DND-41 (cell line): ENCODE results near the gene KIF1C.

ENCODE experiments used
- ATAC-seq: fragments of 200-7000 bp; cut with Tn5 transposase; 3 replicates; pipeline ENCODE4 v1.9.1; 2021; ENCODE audit warnings: low read depth; ENCODE audit not compliant: insufficient read depth
- DNase-seq: peaks from one replicate; pipeline ENCODE4 v3.0.0-alpha.2; 2020
- H2AFZ ChIP-seq: 2 replicates; pipeline ENCODE4 v1.6.0; 2012; ENCODE audit warnings: low read depth, low read length
- H3K27ac ChIP-seq: 2 replicates; pipeline ENCODE4 v1.5.1; 2012; ENCODE audit warnings: low read length, inconsistent platforms
- H3K27me3 ChIP-seq: fragments of 200-600 bp; sonication (generic); 2 replicates; pipeline ENCODE4 v1.6.0; 2012; ENCODE audit warnings: low read length, mild to moderate bottlenecking, inconsistent platforms; ENCODE audit not compliant: insufficient read depth, poor library complexity
- H3K36me3 ChIP-seq: 2 replicates; pipeline ENCODE4 v1.5.1; 2012; ENCODE audit warnings: low read length, inconsistent platforms; ENCODE audit not compliant: insufficient read depth
- H3K4me1 ChIP-seq: 2 replicates; pipeline ENCODE4 v1.5.1; 2012; ENCODE audit warnings: mild to moderate bottlenecking, low read length; ENCODE audit not compliant: insufficient read depth
- H3K4me2 ChIP-seq: 2 replicates; pipeline ENCODE4 v1.6.0; 2012; ENCODE audit warnings: mild to moderate bottlenecking, moderate library complexity, low read length, inconsistent platforms; ENCODE audit not compliant: insufficient read depth
- H3K4me3 ChIP-seq, 2 experiments: fragments of 200-600 bp in 1 of 2; shearing (Covaris generic) in 1 of 2; 2 replicates each; pipeline ENCODE4 v1.5.1; 2012 to 2016; ENCODE audit warnings: inconsistent platforms in 2 of 2, low read length in 2 of 2, mild to moderate bottlenecking in 2 of 2, low read depth in 1 of 2, moderate library complexity in 1 of 2
- H3K79me2 ChIP-seq: 2 replicates; pipeline ENCODE4 v1.6.0; 2012; ENCODE audit warnings: low read length, inconsistent platforms; ENCODE audit not compliant: insufficient read depth
- H3K9ac ChIP-seq: 2 replicates; pipeline ENCODE4 v1.6.0; 2012; ENCODE audit warnings: low read depth, mild to moderate bottlenecking, inconsistent platforms, low read length, moderate library complexity
- H3K9me3 ChIP-seq: 2 replicates; pipeline ENCODE4 v1.5.1; 2012; ENCODE audit warnings: low read length, moderate library complexity, mild to moderate bottlenecking, inconsistent platforms; ENCODE audit not compliant: insufficient read depth, severe bottlenecking
- H4K20me1 ChIP-seq: 2 replicates; pipeline ENCODE4 v1.6.0; 2012; ENCODE audit warnings: low read length; ENCODE audit not compliant: insufficient read depth
- EZH2 ChIP-seq: IDR thresholded peaks from 3 replicates; pipeline ENCODE4 v1.6.1; 2012; ENCODE audit warnings: borderline replicate concordance, low read depth, mild to moderate bottlenecking, moderate library complexity, low read length, inconsistent platforms; ENCODE audit not compliant: severe bottlenecking
- TF ChIP-seq, protein P1 (sequence below): IDR thresholded peaks from 2 replicates; pipeline ENCODE4 v1.5.1; 2012; ENCODE audit warnings: borderline replicate concordance, low read length, moderate library complexity, mild to moderate bottlenecking; ENCODE audit not compliant: poor library complexity, severe bottlenecking; ENCODE audit errors: extremely low read depth

Gene KIF1C

DNA sequence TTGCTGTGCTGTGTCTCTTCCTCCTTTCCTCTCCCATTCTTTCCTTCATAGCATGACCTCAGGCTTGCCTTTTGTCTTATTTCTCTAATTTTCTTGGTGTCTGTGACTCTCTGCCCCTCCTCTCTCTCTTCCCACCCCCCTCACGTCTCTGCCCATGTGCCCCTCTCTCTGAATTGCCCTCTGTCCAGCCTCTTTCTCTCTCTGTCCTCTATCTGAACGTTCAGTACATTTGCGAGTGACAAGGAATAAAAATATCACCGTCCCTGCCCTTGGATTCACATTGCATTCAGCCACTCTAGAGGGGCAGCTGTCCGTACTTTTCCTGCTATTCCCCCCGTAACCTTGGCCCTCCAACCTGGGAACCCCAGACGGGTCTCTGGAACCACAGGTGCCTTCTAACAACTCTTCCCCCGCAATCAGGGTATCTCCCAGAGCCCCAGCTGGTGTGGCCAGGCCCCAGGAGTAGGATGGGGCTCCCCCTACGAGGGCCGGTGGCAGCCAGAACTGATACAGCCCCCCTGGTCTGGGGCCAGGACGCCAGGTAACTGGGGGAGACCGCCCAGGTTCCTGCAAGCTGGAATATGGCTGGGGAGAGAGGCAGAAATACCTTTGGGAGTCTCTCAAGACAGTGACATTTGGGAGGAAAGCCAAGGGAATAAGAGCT, 1.8 kb downstream of the KIF1C start:
- H3K36me3 ChIP-seq = peaks cover 37% of the 10 kb centered on the region
- TF ChIP-seq EZH2 = no peak
- TF ChIP-seq, protein P1, sequence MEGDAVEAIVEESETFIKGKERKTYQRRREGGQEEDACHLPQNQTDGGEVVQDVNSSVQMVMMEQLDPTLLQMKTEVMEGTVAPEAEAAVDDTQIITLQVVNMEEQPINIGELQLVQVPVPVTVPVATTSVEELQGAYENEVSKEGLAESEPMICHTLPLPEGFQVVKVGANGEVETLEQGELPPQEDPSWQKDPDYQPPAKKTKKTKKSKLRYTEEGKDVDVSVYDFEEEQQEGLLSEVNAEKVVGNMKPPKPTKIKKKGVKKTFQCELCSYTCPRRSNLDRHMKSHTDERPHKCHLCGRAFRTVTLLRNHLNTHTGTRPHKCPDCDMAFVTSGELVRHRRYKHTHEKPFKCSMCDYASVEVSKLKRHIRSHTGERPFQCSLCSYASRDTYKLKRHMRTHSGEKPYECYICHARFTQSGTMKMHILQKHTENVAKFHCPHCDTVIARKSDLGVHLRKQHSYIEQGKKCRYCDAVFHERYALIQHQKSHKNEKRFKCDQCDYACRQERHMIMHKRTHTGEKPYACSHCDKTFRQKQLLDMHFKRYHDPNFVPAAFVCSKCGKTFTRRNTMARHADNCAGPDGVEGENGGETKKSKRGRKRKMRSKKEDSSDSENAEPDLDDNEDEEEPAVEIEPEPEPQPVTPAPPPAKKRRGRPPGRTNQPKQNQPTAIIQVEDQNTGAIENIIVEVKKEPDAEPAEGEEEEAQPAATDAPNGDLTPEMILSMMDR = no peak

DNA sequence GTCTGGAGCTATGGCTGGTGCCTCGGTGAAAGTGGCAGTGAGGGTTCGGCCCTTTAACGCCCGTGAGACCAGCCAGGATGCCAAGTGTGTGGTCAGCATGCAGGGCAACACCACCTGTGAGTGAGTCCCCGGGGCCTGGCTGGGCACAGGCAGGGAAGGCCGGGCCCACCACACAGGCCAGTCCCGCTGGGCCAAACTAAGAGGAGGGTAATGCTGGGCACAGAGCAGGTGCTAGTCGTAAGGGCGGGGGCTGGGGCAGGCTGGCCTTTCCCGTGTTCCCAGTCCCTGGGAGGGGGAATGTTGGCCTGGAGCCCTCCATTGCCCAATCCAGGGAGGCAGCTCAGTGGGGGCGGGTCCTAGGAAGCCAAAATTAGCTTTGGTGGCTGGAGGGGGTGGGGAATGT, 2.5 kb downstream of the KIF1C start:
- Histone ChIP-seq H3K27ac (no peak overlapping the region), H4K20me1 (no peaks in the 10 kb centered on the region), H3K9me3 (no peaks in the 10 kb centered on the region), H3K4me1 (peaks cover 29% of the 10 kb centered on the region), H3K9ac (no peak overlapping the region), H3K4me3 (no peak overlapping the region), H3K27me3 (no peaks in the 10 kb centered on the region), H3K36me3 (peaks cover 44% of the 10 kb centered on the region), H3K4me2 (no peak overlapping the region), H2AFZ (no peak overlapping the region), H3K79me2 (peaks cover 9% of the 10 kb centered on the region; the same call in 1 of the 2 replicates)
- TF ChIP-seq, protein P1 = no peak
- no peak for TF ChIP-seq EZH2
- no peak for ATAC-seq
- DNase-seq = no peak

More for the DNA sequence above, 1.8 kb downstream of the KIF1C start:
- Histone ChIP-seq H3K4me3 (no peak overlapping the region), H2AFZ (no peak overlapping the region), H3K79me2 (peaks cover 9% of the 10 kb centered on the region; the same call in 1 of the 2 replicates), H4K20me1 (no peaks in the 10 kb centered on the region), H3K9me3 (no peaks in the 10 kb centered on the region), H3K27me3 (no peaks in the 10 kb centered on the region), H3K27ac (no peak overlapping the region), H3K9ac (peak overlapping the region; percentile 84; the same call in 1 of the 2 replicates), H3K4me1 (peaks cover 29% of the 10 kb centered on the region), H3K4me2 (peak overlapping the region; percentile 93)
- ATAC-seq = no peak
- DNase-seq = no peak

DNA sequence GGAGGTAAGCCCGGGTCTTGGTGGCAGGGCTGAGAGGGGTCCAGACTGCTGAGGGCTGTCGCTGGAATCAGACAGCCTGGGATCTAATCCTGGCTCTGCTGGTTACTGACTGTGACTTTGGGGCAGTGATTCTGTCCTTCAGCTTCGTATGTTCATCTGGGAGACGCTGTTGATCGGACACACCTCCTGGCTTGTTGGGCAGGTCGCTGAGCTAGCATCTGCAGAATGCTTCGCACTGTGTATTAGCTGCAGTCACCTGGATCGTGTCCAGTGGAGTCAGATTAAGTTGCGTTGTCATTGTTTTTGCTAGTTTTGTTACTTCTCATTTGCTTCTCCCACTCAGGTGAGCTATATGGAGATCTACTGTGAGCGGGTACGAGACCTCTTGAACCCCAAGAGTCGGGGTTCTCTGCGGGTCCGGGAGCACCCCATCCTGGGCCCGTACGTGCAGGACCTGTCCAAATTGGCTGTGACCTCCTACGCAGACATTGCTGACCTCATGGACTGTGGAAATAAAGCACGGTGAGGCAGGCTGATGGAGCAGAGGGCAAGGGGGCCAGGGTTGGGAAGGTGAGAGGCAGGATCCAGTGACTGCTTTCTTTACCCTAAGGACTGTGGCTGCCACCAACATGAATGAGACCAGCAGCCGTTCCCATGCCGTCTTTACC, 4.5 kb downstream of the KIF1C start:
- Histone ChIP-seq H3K79me2 (peaks cover 9% of the 10 kb centered on the region; the same call in 1 of the 2 replicates), H3K9ac (no peak overlapping the region), H3K9me3 (no peaks in the 10 kb centered on the region), H4K20me1 (no peaks in the 10 kb centered on the region), H3K27ac (no peak overlapping the region), H3K4me1 (peaks cover 22% of the 10 kb centered on the region), H3K27me3 (no peaks in the 10 kb centered on the region), H3K4me3 (no peak overlapping the region), H3K4me2 (no peak overlapping the region), H2AFZ (no peak overlapping the region), H3K36me3 (peaks cover 60% of the 10 kb centered on the region)
- no peak for DNase-seq
- TF ChIP-seq EZH2 = no peak
- TF ChIP-seq, protein P1 = no peak
- ATAC-seq = no peak
